PC-9 (cell line): ENCODE results near the gene MBP. TPM values are rescaled to one million over a fixed set of nuclear protein-coding genes. Genes with fewer than 3 reads are reported as not detected.

Source experiments
- BruUV-seq: library from RNA; stranded (reverse); fragments of 400-500 nt; replicated peaks from 2 replicates; lab custom pipeline; 2021; lab: Mats Ljungman, UMichigan
- CTCF ChIA-PET: fragments of 300-600 bp; sonication (Branson Sonifier 250); formaldehyde crosslinking; loops from one replicate; lab custom pipeline; 2022; ENCODE audit warnings: antibody characterized with exemption; lab: Charles Lee
- POLR2A ChIA-PET: fragments of 300-600 bp; sonication (Branson Sonifier 250); formaldehyde crosslinking; loops from one replicate; lab custom pipeline; 2022; ENCODE audit warnings: antibody characterized with exemption; ENCODE audit not compliant: unreplicated experiment; lab: Charles Lee
- DNase-seq, 2 experiments: peaks; one replicate each; pipeline versions ENCODE4 v3.0.0 to v3.0.0-alpha.2; 2015 to 2022; ENCODE audit warnings: mixed read lengths in 1 of 2
- H2AFZ ChIP-seq: fragments of 200-600 bp; sonication (generic); 2 replicates; pipeline ENCODE4 v1.8.1; 2017; ENCODE audit warnings: antibody characterized with exemption
- H3F3A ChIP-seq: fragments of 200-600 bp; sonication (generic); 2 replicates; pipeline ENCODE4 v1.8.1; 2017; ENCODE audit warnings: antibody characterized with exemption, mild to moderate bottlenecking, low read depth; ENCODE audit not compliant: insufficient read depth
- H3K27ac ChIP-seq: fragments of 200-600 bp; sonication (generic); 2 replicates; pipeline ENCODE4 v1.6.1; 2016; ENCODE audit warnings: mixed run types
- H3K27me3 ChIP-seq: fragments of 200-600 bp; sonication (generic); 2 replicates; pipeline ENCODE4 v1.6.1; 2016; ENCODE audit warnings: low read depth, mixed run types; ENCODE audit not compliant: insufficient read depth
- H3K36me3 ChIP-seq: fragments of 200-600 bp; sonication (generic); 2 replicates; pipeline ENCODE4 v1.6.1; 2016; ENCODE audit warnings: low read depth, mixed run types
- H3K4me1 ChIP-seq: fragments of 200-600 bp; sonication (generic); replicated peaks from 2 replicates; pipeline ENCODE4 v1.6.1; 2016; ENCODE audit warnings: mixed run types; ENCODE audit not compliant: insufficient read depth
- H3K4me2 ChIP-seq: fragments of 200-600 bp; sonication (generic); 2 replicates; pipeline ENCODE4 v1.6.1; 2017; ENCODE audit warnings: mixed run types
- H3K4me3 ChIP-seq: fragments of 200-600 bp; sonication (generic); 2 replicates; pipeline ENCODE4 v1.6.1; 2016; ENCODE audit warnings: mixed run types
- H3K79me2 ChIP-seq: fragments of 200-600 bp; sonication (generic); 2 replicates; pipeline ENCODE4 v1.6.1; 2017; ENCODE audit warnings: low read depth, mixed run types
- H3K9me2 ChIP-seq: fragments of 200-600 bp; sonication (generic); 2 replicates; pipeline ENCODE4 v1.8.1; 2017; ENCODE audit warnings: mild to moderate bottlenecking; ENCODE audit not compliant: insufficient read depth
- H3K9me3 ChIP-seq: fragments of 200-600 bp; sonication (generic); 2 replicates; pipeline ENCODE4 v1.8.1; 2016; ENCODE audit warnings: low read depth; ENCODE audit not compliant: insufficient read depth
- H4K20me1 ChIP-seq: fragments of 200-600 bp; sonication (generic); 2 replicates; pipeline ENCODE4 v1.8.1; 2017; ENCODE audit not compliant: insufficient read depth
- CTCF ChIP-seq: fragments of 200-600 bp; sonication (generic); conservative IDR thresholded peaks from 2 replicates; pipeline ENCODE4 v1.6.1; 2017; ENCODE audit warnings: mixed run types, antibody characterized with exemption, mild to moderate bottlenecking, moderate library complexity
- EZH2 ChIP-seq: fragments of 200-600 bp; sonication (generic); IDR thresholded peaks from 2 replicates; pipeline ENCODE4 v1.8.0; 2017; ENCODE audit warnings: antibody characterized with exemption, low read depth
- intact Hi-C: fragments of 100-400 bp; cut with micrococcal nuclease; formaldehyde crosslinking; loops from one replicate; pipeline ENCODE4 v1.10.0; 2022; ENCODE audit not compliant: unreplicated experiment
- total RNA-seq: library from RNA; stranded (reverse); gene quantifications from 2 replicates; pipeline ENCODE4 v1.2.3, GENCODE V29; 2021

The MBP gene
- total RNA-seq, 1 experiment from 2014 or later, result 37.9 TPM

DNA sequence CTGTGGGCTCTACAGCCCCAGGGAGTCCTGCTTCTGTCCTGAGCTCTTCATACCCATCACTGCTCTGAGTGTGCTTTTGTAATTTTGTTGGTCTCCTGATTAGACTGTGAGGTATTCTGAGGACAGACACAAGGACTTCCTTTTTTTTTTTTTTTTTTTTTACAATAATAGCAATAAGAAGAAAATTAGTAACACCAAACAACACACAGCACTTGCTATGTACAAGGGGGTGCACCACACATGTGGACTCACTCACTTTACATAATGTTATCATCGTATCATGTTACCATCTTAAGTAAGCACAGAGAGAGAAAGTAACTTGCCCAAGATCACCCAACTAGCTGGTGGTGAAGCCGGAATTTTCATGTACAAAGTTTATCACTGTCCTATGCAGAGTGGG is 34.6 kb downstream of the MBP start:
- Histone ChIP-seq H3K4me3 (no peak overlapping the region), H3K4me2 (no peak overlapping the region), H3F3A (peaks cover 37% of the 10 kb centered on the region), H2AFZ (no peak overlapping the region), H3K27me3 (no peaks in the 10 kb centered on the region), H4K20me1 (no peaks in the 10 kb centered on the region), H3K79me2 (peaks cover 65% of the 10 kb centered on the region), H3K36me3 (peaks cover 22% of the 10 kb centered on the region), H3K9me2 (no peaks in the 10 kb centered on the region), H3K9me3 (no peaks in the 10 kb centered on the region), H3K4me1 (peaks cover 39% of the 10 kb centered on the region), H3K27ac (no peak overlapping the region)
- POLR2A ChIA-PET, result no interaction called here
- CTCF ChIA-PET, result no interaction called here
- intact Hi-C loops, result no loop called here
- no peak for TF ChIP-seq EZH2
- no peak for TF ChIP-seq CTCF
- no peak for DNase-seq
- no TSS peak for BruUV-seq

GRCh38 chr18:77096936-77097886 is 35.4 kb downstream of the MBP start:
- POLR2A ChIA-PET, result no interaction called here
- no TSS peak for BruUV-seq

More at GRCh38 chr18:77096936-77097886, 35.4 kb downstream of the MBP start:
- peaks cover 73% of the 10 kb centered on the region for H3K79me2 ChIP-seq
- no peaks in the 10 kb centered on the region for H3K9me3 ChIP-seq
- H2AFZ ChIP-seq, result no peak overlapping the region
- no peak overlapping the region for H3K4me2 ChIP-seq
- no peak overlapping the region for H3K4me3 ChIP-seq
- H3K27ac ChIP-seq, result no peak overlapping the region
- H3F3A ChIP-seq, result peaks cover 28% of the 10 kb centered on the region
- no peaks in the 10 kb centered on the region for H3K9me2 ChIP-seq
- no peaks in the 10 kb centered on the region for H4K20me1 ChIP-seq
- H3K27me3 ChIP-seq, result no peaks in the 10 kb centered on the region
- TF ChIP-seq EZH2 (no peak), CTCF (no peak)
- H3K4me1 ChIP-seq, result peaks cover 35% of the 10 kb centered on the region
- CTCF ChIA-PET, result interaction anchor here (0.6 kb wide), 1 partner anchor 44 kb away, joined by 3 read pairs; no protein-coding TSS in a partner anchor
- DNase-seq, result no peak
- intact Hi-C loops, result no loop called here
- H3K36me3 ChIP-seq, result peaks cover 22% of the 10 kb centered on the region
